ENCODE results near the gene AP5S1.

DNA sequence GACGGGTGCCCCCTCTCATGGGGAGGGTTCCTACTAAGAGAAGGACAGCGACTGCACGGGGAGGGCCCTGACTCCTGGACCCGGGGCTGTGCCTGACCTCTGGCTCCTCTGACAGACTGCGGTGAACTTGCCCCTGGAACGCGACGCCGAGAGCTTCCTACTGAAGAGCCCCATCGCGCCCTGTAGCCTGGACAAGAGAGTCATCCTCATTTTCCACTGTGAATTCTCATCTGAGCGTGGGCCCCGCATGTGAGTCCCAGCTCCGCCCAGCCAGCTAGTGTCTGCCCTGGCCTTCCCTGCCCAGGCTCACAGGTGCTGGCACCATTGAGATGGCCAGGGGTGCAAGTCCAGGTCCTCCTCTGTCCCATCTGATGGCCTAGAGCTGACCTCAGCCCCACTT, 17.1 kb upstream of the AP5S1 start:
- TF ChIP-seq EP300 (IDR thresholded peaks at IDR 0.05), result no peak
- TF ChIP-seq, protein P1, sequence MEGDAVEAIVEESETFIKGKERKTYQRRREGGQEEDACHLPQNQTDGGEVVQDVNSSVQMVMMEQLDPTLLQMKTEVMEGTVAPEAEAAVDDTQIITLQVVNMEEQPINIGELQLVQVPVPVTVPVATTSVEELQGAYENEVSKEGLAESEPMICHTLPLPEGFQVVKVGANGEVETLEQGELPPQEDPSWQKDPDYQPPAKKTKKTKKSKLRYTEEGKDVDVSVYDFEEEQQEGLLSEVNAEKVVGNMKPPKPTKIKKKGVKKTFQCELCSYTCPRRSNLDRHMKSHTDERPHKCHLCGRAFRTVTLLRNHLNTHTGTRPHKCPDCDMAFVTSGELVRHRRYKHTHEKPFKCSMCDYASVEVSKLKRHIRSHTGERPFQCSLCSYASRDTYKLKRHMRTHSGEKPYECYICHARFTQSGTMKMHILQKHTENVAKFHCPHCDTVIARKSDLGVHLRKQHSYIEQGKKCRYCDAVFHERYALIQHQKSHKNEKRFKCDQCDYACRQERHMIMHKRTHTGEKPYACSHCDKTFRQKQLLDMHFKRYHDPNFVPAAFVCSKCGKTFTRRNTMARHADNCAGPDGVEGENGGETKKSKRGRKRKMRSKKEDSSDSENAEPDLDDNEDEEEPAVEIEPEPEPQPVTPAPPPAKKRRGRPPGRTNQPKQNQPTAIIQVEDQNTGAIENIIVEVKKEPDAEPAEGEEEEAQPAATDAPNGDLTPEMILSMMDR (IDR thresholded peaks at IDR 0.05), result no peak
- TF ChIP-seq POLR2A (IDR thresholded peaks at IDR 0.05), result no peak
